GM21576 (cell line): ENCODE results near the gene HMG20B.
"Not testable (repeated sequence)": the region's sequence is repeated elsewhere in the genome, so short reads cannot be mapped to it uniquely, and the experiment has no call there.

Experiments
- ATAC-seq: cut with Tn5 transposase; IDR thresholded peaks from one replicate; pipeline ENCODE4 v1.9.1; 2021; ENCODE audit warnings: mild to moderate bottlenecking, moderate library complexity; ENCODE audit not compliant: unreplicated experiment

Gene HMG20B

GRCh38 chr19:3572855-3573161, at the start of gene HMG20B:
TSS of gene HMG20B (plus strand) at chr19:3572944. CDS start at chr19:3573310, 366 bp downstream.
- ATAC-seq, result no peak

GRCh38 chr19:3523361-3524077, 49.2 kb upstream of the HMG20B start:
- ATAC-seq, result no peak

DNA sequence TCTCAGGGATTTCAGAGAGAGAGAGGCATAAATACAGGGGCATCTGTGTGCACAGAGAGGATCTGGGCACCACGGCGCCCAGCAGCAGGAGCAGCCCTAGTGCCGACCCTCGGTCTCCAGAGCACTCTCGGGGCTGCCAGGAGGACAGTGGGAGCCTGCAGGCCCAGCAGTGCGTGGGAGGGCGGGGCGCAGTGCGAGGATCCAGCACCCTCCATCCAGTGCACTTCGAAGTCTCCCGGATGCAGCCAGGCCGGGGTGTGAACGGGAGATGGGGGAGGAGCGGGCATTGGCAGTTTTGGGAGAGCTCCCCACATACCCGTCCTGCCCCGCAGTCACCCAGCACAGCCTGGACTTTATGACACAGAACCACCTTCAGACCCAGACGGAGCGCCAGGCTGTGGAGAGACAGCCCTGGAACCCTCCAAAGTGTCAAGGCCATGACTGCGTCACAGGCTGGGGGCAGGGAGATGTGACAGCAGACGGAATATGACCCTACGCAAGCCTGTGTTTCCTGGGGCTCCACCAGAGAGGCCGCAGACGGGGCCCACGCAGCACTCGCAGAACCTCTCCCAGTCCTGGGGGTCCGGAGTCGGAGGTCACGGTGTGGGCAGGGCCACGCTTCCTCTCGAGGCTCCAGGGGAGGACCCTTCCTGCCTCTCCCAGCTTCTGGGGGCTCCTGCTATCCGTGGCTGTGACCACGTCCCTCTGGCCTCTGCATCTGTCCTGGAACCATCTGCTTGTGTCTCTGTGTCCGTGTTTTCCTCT, 48.5 kb upstream of the HMG20B start:
- no peak for ATAC-seq

DNA sequence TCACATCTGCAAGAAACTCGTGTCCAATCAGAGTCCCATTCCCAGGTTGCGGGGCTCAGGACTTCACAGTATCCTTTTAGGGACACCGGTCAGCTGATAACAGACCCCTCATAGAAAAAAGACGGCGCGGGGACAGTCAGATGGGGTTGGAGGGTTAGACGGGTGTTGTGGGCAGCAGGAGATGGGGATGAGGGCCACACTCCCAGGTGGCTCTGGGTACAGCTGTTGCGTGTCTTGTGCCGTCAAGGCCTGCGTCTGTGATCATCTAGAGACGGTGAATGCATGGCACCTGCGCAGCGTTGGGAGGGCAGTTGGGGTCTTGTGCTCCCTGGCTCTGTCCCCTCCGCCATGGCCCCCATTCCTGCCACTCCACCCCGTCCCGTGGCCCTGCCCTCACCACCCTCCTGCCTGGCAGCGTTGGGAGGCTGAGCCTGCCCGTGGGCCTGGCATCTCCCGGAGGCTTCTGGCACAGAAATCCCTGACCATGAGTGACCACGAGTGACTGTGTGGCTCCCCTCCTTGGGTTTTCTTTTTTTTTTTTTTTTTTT, 47.8 kb upstream of the HMG20B start:
- ATAC-seq, result no peak

GRCh38 chr19:3526507-3527237, 46.1 kb upstream of the HMG20B start:
- no peak for ATAC-seq

- ATAC-seq, result no peak
These were observed 45.4 kb upstream of the HMG20B start for GRCh38 chr19:3527238-3527910.

GRCh38 chr19:3528080-3528479, 44.7 kb upstream of the HMG20B start:
- ATAC-seq, result no peak

DNA sequence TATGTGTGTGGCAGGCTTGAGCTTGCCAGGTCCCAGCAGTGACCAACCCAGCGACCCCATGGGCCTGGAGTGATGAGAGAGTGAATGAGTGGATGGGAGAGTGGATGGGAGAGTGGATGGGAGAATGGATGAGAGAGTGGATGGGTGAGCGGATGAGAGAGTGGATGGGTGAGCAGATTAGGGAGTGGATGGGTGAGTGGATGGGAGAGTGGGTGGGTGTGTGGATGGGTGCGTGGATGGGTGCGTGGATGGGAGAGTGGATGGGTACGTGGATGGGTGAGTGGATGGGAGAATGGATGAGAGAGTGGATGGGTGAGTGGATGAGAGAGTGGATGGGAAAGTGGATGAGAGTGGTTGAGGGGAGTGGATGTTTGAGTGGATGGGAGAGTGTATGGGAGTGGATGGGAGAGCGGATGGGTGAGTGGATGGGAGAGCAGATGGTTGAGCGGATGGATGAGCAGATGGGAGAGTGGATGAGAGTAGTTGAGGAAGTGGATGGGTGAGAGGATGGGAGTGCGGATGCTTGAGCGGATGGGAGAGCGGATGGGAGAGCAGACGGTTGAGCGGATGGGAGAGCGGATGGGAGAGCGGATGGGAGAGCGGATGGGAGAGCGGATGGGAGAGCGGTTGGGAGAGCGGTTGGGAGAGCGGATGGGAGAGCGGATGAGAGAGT, 44.1 kb upstream of the HMG20B start:
- ATAC-seq, result no peak

- not testable (repeated sequence) for ATAC-seq
These were observed 43.4 kb upstream of the HMG20B start for GRCh38 chr19:3529299-3529698.

GRCh38 chr19:3530389-3530788, 42.4 kb upstream of the HMG20B start:
- no peak for ATAC-seq

GRCh38 chr19:3531716-3532115, 41.0 kb upstream of the HMG20B start:
- ATAC-seq, result no peak

DNA sequence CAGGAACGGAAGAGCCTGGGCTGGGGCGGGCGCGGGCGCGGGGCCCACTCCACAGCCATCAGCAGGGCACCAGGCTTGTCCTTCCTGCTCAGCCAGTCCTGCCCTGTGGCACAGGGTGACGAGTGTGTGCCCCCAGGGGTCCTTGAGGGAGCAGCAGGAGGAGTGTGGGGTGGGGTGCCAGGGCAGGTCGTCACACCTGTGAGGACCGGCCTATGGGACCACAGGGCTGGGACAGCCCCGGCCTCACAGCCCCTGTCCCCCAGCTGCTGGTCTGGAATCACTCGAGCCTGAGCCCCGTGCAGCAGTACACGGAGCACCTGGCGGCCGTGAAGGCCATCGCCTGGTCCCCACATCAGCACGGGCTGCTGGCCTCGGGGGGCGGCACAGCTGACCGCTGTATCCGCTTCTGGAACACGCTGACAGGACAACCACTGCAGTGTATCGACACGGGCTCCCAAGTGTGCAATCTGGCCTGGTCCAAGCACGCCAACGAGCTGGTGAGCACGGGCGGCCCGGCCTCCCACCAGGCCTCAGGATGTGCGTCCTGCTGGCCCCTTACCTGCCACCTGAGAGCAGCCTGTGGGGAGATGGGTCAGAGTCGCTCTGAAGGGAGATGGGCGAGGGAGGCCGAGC, 40.5 kb upstream of the HMG20B start:
- ATAC-seq, result no peak

DNA sequence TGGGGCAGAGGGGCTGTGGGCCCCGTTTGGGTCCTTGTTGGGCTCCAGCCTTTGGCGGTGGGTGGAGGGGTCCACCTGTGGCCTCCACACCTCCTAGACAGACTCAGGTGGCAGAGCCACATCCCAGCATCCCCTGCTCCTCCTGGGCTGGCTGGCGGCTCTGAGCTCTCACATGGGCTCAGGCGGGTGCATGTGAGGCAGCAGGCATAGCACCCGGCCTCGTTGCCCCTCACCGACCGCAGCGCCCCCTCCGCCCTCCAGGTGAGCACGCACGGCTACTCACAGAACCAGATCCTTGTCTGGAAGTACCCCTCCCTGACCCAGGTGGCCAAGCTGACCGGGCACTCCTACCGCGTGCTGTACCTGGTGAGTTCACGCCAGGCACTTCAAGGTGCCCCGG, 39.7 kb upstream of the HMG20B start:
- ATAC-seq, result no peak

DNA sequence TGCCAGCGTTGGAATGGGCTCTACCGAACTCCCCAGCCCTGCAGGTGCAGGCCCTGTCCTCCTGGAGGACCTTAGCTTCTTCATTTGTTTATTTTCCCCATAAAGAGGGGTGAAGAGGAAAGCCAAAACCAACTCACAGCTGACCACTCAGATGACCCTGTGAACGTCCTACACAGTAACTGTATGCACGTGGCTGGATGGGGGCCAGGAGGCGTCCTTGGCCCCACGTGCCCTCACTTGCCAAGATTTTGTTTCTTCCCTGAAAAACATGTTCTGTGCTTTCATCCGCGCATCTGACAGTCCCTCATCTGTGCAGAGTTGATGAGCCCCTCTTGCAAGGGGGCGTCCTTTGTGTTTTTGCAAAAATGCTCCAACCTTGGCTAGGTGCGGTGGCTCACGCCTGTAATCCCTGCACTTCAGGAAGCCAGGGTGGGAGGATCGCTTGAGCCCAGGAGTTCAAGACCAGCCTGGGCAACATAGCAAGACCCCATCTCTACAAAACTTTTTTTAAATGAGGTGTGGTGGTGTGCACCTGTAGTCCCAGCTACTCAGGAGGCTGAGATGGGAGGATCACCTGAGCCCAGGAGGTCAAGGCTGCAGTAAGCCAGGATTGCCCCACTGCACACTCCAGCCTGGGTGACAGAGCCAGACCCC, 39.1 kb upstream of the HMG20B start:
- ATAC-seq, result no peak

DNA sequence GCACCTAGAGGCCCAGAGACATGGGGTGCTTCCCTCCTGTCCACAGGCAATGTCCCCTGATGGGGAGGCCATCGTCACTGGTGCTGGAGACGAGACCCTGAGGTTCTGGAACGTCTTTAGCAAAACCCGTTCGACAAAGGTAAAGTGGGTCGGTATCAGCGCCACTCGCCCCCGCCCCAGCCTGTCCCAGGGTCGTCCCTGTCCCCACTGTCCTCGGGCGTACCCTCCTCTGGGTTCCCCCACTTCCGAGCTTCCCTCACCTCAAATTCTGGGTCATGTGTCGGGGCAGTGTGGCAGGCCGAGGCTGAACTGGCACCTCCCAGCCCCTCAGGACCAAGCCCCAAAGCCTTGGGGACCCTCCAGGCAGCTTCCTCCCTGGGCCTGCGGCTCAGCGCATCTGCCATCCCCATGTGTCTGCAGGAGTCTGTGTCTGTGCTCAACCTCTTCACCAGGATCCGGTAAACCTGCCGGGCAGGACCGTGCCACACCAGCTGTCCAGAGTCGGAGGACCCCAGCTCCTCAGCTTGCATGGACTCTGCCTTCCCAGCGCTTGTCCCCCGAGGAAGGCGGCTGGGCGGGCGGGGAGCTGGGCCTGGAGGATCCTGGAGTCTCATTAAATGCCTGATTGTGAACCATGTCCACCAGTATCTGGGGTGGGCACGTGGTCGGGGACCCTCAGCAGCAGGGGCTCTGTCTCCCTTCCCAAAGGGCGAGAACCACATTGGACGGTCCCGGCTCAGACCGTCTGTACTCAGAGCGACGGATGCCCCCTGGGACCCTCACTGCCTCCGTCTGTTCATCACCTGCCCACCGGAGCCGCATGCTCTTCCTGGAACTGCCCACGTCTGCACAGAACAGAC, 38.1 kb upstream of the HMG20B start:
- ATAC-seq, result no peak

DNA sequence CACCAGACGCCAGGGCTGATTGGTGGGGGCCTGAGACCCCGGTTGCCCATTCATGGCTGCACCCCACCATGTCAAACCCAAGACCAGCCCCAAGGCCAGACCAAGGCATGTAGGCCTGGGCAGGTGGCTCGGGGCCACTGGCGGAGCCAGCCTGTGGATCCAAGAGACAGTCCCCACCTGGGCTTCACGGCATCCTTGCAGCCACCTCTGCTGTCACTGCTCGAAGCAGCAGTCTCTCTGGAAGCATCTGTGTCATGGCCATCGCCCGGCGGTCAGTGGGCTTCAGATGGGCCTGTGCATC, 37.6 kb upstream of the HMG20B start:
- ATAC-seq, result no peak

DNA sequence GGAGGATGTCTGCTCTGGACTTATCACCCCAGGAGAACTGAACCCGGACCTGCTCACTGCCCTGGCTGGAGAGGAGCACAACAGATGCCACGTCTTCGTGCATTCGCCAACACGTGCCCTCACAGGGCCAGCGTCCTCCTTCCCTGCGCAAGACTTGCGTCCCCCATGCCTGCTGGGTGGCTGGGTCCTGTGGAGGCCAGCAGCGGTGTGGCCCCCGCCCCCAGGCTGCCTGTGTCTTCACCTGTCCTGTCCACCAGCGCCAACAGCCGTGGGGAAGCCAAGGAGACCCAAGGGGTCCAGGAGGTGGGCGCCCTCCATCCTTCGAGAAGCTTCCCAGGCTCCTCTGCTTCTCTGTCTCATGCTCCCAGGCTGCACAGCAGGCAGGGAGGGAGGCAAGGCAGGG, 37.2 kb upstream of the HMG20B start:
- no peak for ATAC-seq

DNA sequence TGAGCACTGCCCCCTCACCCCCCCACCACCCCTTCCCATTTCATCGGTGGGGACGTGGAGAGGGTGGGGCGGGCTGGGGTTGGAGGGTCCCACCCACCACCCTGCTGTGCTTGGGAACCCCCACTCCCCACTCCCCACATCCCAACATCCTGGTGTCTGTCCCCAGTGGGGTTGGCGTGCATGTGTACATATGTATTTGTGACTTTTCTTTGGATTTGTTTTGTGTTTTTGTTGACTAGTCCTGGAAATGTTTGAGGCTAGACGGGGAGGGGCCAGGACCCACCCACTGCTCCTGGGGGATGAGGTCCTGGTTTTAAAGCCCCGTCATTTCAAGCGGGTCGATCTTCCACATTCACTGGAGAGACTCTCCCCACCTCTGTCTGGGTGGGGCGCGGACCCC, 36.8 kb upstream of the HMG20B start:
- ATAC-seq, result no peak
